RWPE1 (cell line): ENCODE measurements around the gene C1QA.

ENCODE experiments used
- CTCF ChIA-PET: fragments of 350-600 bp; sonication (Branson Sonifier 250); formaldehyde crosslinking; extraction: SDS; loops from one replicate; lab custom pipeline; 2021; lab: Yijun Ruan, JAX
- POLR2A ChIA-PET: fragments of 400-600 bp; formaldehyde crosslinking; extraction: SDS; loops from one replicate; lab custom pipeline; 2020; ENCODE audit warnings: antibody characterized with exemption; ENCODE audit not compliant: low non-redundant PET; lab: Yijun Ruan, JAX
- DNase-seq: peaks from one replicate; pipeline ENCODE4 v3.0.0; 2012; ENCODE audit warnings: low spot score
- H3K27ac ChIP-seq: fragments of 450-650 bp; 2 replicates; pipeline ENCODE4 v1.5.1; 2017
- TF ChIP-seq, protein P1 (sequence below): fragments of 450-650 bp; conservative IDR thresholded peaks from 2 replicates; pipeline ENCODE4 v1.5.1; 2017; ENCODE audit warnings: low read depth, mild to moderate bottlenecking

C1QA gene

GRCh38 chr1:22643381-22643780, 7.0 kb downstream of the C1QA start, which contains the start of gene C1QC:
Gene C1QC (plus strand): TSS chr1:22643633. CDS start chr1:22644024, 391 bp downstream.
- no peak for DNase-seq
- TF ChIP-seq, protein P1, sequence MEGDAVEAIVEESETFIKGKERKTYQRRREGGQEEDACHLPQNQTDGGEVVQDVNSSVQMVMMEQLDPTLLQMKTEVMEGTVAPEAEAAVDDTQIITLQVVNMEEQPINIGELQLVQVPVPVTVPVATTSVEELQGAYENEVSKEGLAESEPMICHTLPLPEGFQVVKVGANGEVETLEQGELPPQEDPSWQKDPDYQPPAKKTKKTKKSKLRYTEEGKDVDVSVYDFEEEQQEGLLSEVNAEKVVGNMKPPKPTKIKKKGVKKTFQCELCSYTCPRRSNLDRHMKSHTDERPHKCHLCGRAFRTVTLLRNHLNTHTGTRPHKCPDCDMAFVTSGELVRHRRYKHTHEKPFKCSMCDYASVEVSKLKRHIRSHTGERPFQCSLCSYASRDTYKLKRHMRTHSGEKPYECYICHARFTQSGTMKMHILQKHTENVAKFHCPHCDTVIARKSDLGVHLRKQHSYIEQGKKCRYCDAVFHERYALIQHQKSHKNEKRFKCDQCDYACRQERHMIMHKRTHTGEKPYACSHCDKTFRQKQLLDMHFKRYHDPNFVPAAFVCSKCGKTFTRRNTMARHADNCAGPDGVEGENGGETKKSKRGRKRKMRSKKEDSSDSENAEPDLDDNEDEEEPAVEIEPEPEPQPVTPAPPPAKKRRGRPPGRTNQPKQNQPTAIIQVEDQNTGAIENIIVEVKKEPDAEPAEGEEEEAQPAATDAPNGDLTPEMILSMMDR, result no peak
- POLR2A ChIA-PET, result no interaction called here
- CTCF ChIA-PET, result interaction anchor here (0.5 to 4.2 kb wide), 3 partner anchors 13 to 223 kb away, joined by 3 to 46 read pairs (median 4); no protein-coding TSS in a partner anchor
- no peak within 1 kb of the TSS for H3K27ac ChIP-seq

DNA sequence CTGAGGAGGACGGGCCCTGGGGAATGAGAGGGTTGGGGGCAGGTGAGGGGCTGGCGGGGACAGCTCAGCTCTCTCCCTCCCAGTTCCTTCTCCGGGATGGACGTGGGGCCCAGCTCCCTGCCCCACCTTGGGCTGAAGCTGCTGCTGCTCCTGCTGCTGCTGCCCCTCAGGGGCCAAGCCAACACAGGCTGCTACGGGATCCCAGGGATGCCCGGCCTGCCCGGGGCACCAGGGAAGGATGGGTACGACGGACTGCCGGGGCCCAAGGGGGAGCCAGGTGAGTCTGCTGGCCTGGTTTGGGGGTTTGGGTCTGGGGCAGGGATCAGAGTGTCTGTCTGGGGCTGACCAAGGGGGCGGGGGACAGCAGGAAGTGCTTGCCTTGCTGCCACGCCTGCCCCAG, 7.5 kb downstream of the C1QA start:
- DNase-seq, result no peak
- ChIA-PET POLR2A (no interaction called here), CTCF (no interaction called here)
- H3K27ac ChIP-seq, result no peak overlapping the region
- TF ChIP-seq, protein P1, result no peak

DNA sequence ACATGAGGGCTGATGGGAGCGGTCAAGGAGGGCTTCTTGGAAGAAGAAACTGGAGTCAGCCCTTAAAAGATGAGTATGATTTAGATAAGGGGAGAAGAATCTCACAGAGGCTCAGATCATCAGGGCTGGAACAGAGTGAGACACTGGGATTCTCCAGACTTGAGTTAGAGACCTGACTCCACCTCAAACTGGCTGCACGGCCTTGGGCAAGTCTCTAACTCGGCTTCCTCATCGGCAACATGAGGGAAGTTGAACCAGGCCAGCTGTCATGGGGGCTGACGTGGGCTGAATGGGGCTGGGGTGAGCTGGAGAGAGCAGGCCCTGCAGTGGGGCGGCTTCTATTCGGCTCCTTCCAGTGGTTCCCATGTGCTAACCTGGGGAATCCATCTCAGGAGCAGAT, 9.5 kb downstream of the C1QA start:
- ChIA-PET POLR2A (no interaction called here), CTCF (interaction anchor here (0.6 kb wide), 3 partner anchors 142 to 1414 kb away, joined by 3 read pairs; no protein-coding TSS in a partner anchor)
- H3K27ac ChIP-seq, result no peak overlapping the region
- TF ChIP-seq, protein P1, result no peak
- DNase-seq, result no peak

GRCh38 chr1:22646384-22646783, 10.0 kb downstream of the C1QA start:
- CTCF ChIA-PET, result interaction anchor here (0.6 kb wide), 1 partner anchor 1415 kb away, joined by 3 read pairs; no protein-coding TSS in a partner anchor
- DNase-seq, result no peak
- POLR2A ChIA-PET, result no interaction called here
- TF ChIP-seq, protein P1, result no peak
- H3K27ac ChIP-seq, result no peak overlapping the region

DNA sequence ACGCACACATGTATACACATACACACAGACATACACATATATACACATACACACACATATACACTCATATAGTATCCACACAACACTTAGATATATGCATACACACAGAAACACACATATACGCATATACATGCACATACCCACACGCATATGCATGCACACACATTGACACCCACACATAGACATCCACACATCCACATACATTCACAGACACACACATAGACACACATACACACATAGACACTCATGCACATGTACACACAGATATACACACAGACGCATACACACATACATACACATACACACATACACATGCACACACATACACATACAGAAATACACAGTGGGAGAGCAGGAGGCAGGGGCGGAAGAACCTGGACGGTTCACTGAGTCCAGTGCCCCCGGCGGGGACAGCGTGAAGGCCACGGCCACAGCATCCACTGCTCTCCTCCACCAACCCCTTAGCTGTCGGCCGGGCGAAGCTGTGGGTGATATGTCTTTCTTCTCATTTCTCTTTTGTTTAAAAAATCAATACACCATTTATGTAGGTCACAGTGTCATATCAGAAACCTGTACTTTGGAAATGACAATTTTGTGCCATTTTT, 13.8 kb downstream of the C1QA start:
- CTCF ChIA-PET, result no interaction called here
- POLR2A ChIA-PET, result no interaction called here
- no peak for DNase-seq
- TF ChIP-seq, protein P1, result no peak
- no peak overlapping the region for H3K27ac ChIP-seq

GRCh38 chr1:22651941-22652856, 15.8 kb downstream of the C1QA start:
- H3K27ac ChIP-seq, result no peak overlapping the region
- ChIA-PET POLR2A (no interaction called here), CTCF (interaction anchor here (0.7 kb wide), 1 partner anchor 10 kb away, joined by 4 read pairs; no protein-coding TSS in a partner anchor)
- TF ChIP-seq, protein P1, result no peak
- no peak for DNase-seq
